GM21447 (cell line): ENCODE results near the gene SRMS.
A peak's percentile ranks its signal among the peaks of the same experiment; 100 is the strongest.
"Not testable (repeated sequence)": the region's sequence is repeated elsewhere in the genome, so short reads cannot be mapped to it uniquely, and the experiment has no call there.

ENCODE experiments used
- ATAC-seq: cut with Tn5 transposase; IDR thresholded peaks from one replicate; pipeline ENCODE4 v1.9.1; 2021; ENCODE audit not compliant: unreplicated experiment

SRMS gene

GRCh38 chr20:63579017-63579694 lies 31.6 kb upstream of the SRMS start:
- ATAC-seq, result no peak

- ATAC-seq, result no peak
Observed at GRCh38 chr20:63578224-63579016, 30.9 kb upstream of the SRMS start.

- no peak for ATAC-seq
Observed at GRCh38 chr20:63577317-63577894, 29.9 kb upstream of the SRMS start.

GRCh38 chr20:63576311-63576710 lies 28.8 kb upstream of the SRMS start:
- no peak for ATAC-seq

- no peak for ATAC-seq
Observed at GRCh38 chr20:63574829-63575743, 27.5 kb upstream of the SRMS start.

- ATAC-seq, result peak; percentile 73
Observed at GRCh38 chr20:63574156-63574828, 26.7 kb upstream of the SRMS start, which contains the start of gene HELZ2. Gene HELZ2 (minus strand): TSS chr20:63574239. CDS start chr20:63572385, 1,854 bp downstream.

- ATAC-seq, result no peak
Observed at GRCh38 chr20:63573647-63574131, 26.1 kb upstream of the SRMS start.

GRCh38 chr20:63572788-63573646 lies 25.5 kb upstream of the SRMS start:
- ATAC-seq, result no peak

- no peak for ATAC-seq
Observed at GRCh38 chr20:63572071-63572787, 24.7 kb upstream of the SRMS start.

GRCh38 chr20:63571087-63571478 lies 23.5 kb upstream of the SRMS start:
- not testable (repeated sequence) for ATAC-seq

- no peak for ATAC-seq
Observed at GRCh38 chr20:63570281-63571086, 22.9 kb upstream of the SRMS start.

- no peak for ATAC-seq
Observed at GRCh38 chr20:63568986-63569949, 21.7 kb upstream of the SRMS start.

GRCh38 chr20:63568170-63568981 lies 20.8 kb upstream of the SRMS start:
- ATAC-seq, result no peak

GRCh38 chr20:63567386-63568169 lies 20.0 kb upstream of the SRMS start:
- peak; percentile 64 for ATAC-seq

GRCh38 chr20:63567136-63567385 lies 19.5 kb upstream of the SRMS start:
- no peak for ATAC-seq
